GM21528 (cell line): ENCODE results near the gene GEMIN5.

ENCODE experiments used
- ATAC-seq: cut with Tn5 transposase; IDR thresholded peaks from one replicate; pipeline ENCODE4 v1.9.1; 2021; ENCODE audit warnings: mild to moderate bottlenecking, moderate library complexity; ENCODE audit not compliant: unreplicated experiment, low FRiP score

Gene GEMIN5

GRCh38 chr5:154858297-154858971, 79.6 kb downstream of the GEMIN5 start, which contains the start of gene CNOT8:
TSS of gene CNOT8 (plus strand) at chr5:154858627. CDS start at chr5:154863279, 4,652 bp downstream.
- peak; percentile 81 for ATAC-seq

- peak; percentile 65 for ATAC-seq
These were observed 80.3 kb downstream of the GEMIN5 start for GRCh38 chr5:154857530-154858296.

GRCh38 chr5:154851351-154851750, 86.7 kb downstream of the GEMIN5 start:
- ATAC-seq: no peak

- no peak for ATAC-seq
These were observed 87.6 kb downstream of the GEMIN5 start, which contains the start of gene FAXDC2 for GRCh38 chr5:154850255-154851062. TSS of gene FAXDC2 (minus strand) at chr5:154850603. CDS start at chr5:154838178, 12,425 bp downstream.

GRCh38 chr5:154849791-154850201, 88.2 kb downstream of the GEMIN5 start:
- ATAC-seq: no peak

- no peak for ATAC-seq
These were observed 88.7 kb downstream of the GEMIN5 start for GRCh38 chr5:154849264-154849785.

- no peak for ATAC-seq
These were observed 93.2 kb downstream of the GEMIN5 start for GRCh38 chr5:154844809-154845208.

GRCh38 chr5:154842689-154843530, 95.1 kb downstream of the GEMIN5 start:
- ATAC-seq: no peak

GRCh38 chr5:154841273-154841661, 96.7 kb downstream of the GEMIN5 start:
- no peak for ATAC-seq

GRCh38 chr5:154840435-154841272, 97.4 kb downstream of the GEMIN5 start:
- ATAC-seq: no peak
